Neuronal stem cell (in vitro differentiated cells): Measurements from ENCODE around the gene ZSCAN18.

Experiments
- DNase-seq: peaks from one replicate; pipeline ENCODE4 v3.0.0-alpha.2; 2013; ENCODE audit warnings: low spot score
- H2AFZ ChIP-seq: one replicate; pipeline ENCODE4 v1.6.1; 2013; ENCODE audit warnings: mild to moderate bottlenecking, low read length, inconsistent platforms
- H2AK5ac ChIP-seq: 2 replicates; pipeline ENCODE4 v1.6.1; 2013; ENCODE audit warnings: low read depth, mild to moderate bottlenecking, inconsistent platforms, low read length, moderate library complexity, mixed read lengths
- H2BK120ac ChIP-seq: 2 replicates; pipeline ENCODE4 v1.6.1; 2013; ENCODE audit warnings: low read depth, mild to moderate bottlenecking, inconsistent platforms, low read length, moderate library complexity, mixed read lengths
- H2BK12ac ChIP-seq: one replicate; pipeline ENCODE4 v1.6.1; 2013; ENCODE audit warnings: low read length, inconsistent platforms
- H2BK15ac ChIP-seq: 2 replicates; pipeline ENCODE4 v1.6.1; 2013; ENCODE audit warnings: mild to moderate bottlenecking, low read length, inconsistent platforms, mixed read lengths
- H2BK5ac ChIP-seq: one replicate; pipeline ENCODE4 v1.6.1; 2013; ENCODE audit warnings: inconsistent platforms, mild to moderate bottlenecking, low read length, moderate library complexity
- H3K14ac ChIP-seq: one replicate; pipeline ENCODE4 v1.6.1; 2013; ENCODE audit warnings: low read length, inconsistent platforms
- H3K18ac ChIP-seq: 2 replicates; pipeline ENCODE4 v1.6.1; 2013; ENCODE audit warnings: low read length, inconsistent platforms
- H3K23ac ChIP-seq: 2 replicates; pipeline ENCODE4 v1.6.1; 2013; ENCODE audit warnings: low read depth, mild to moderate bottlenecking, mixed read lengths, low read length, inconsistent platforms; ENCODE audit not compliant: poor library complexity
- H3K27ac ChIP-seq: replicated peaks from 3 replicates; pipeline ENCODE4 v1.5.1; 2013; ENCODE audit warnings: low read length, inconsistent platforms
- H3K27me3 ChIP-seq, 3 experiments: 2 replicates each; pipeline ENCODE4 v1.6.1; 2013; ENCODE audit warnings: low read length in 3 of 3, mild to moderate bottlenecking in 2 of 3, inconsistent platforms in 1 of 3, low read depth in 1 of 3, mixed read lengths in 1 of 3, moderate library complexity in 1 of 3; ENCODE audit not compliant: control insufficient read depth in 3 of 3, insufficient read depth in 3 of 3
- H3K36me3 ChIP-seq, 2 donors: replicated peaks in 1 of 2; 2 replicates each; pipeline ENCODE4 v1.6.1; 2013; ENCODE audit warnings: low read length in 2 of 2; ENCODE audit not compliant: control insufficient read depth in 2 of 2, insufficient read depth in 2 of 2
- H3K4ac ChIP-seq: 2 replicates; pipeline ENCODE4 v1.6.1; 2013; ENCODE audit warnings: inconsistent platforms, mild to moderate bottlenecking, low read length, moderate library complexity
- H3K4me1 ChIP-seq, 2 donors: 1 replicate in 1 of 2; 2 replicates in 1 of 2; pipeline ENCODE4 v1.6.1; 2013; ENCODE audit warnings: low read length in 2 of 2, low read depth in 1 of 2; ENCODE audit not compliant: control insufficient read depth in 2 of 2, insufficient read depth in 1 of 2
- H3K4me2 ChIP-seq: one replicate; pipeline ENCODE4 v1.6.1; 2013; ENCODE audit warnings: mild to moderate bottlenecking, low read length, inconsistent platforms; ENCODE audit not compliant: insufficient read depth, poor library complexity, severe bottlenecking
- H3K4me3 ChIP-seq, 2 donors: 2 replicates each; pipeline ENCODE4 v1.5.1; 2013; ENCODE audit warnings: low read length in 2 of 2, mild to moderate bottlenecking in 2 of 2, inconsistent platforms in 1 of 2, moderate library complexity in 1 of 2
- H3K79me1 ChIP-seq: one replicate; pipeline ENCODE4 v1.6.1; 2013; ENCODE audit warnings: low read depth, mild to moderate bottlenecking, inconsistent platforms, low read length, moderate library complexity
- H3K9ac ChIP-seq: one replicate; pipeline ENCODE4 v1.6.1; 2013; ENCODE audit warnings: mild to moderate bottlenecking, low read depth, low read length, inconsistent platforms; ENCODE audit not compliant: poor library complexity
- H3K9me3 ChIP-seq, 2 donors: replicated peaks in 1 of 2; 2 replicates each; pipeline versions ENCODE3 to v1.6.1; 2013; ENCODE audit warnings: low read length in 2 of 2, mild to moderate bottlenecking in 2 of 2, inconsistent platforms in 1 of 2, low read depth in 1 of 2, mixed read lengths in 1 of 2, moderate library complexity in 1 of 2; ENCODE audit not compliant: control insufficient read depth in 2 of 2, insufficient read depth in 1 of 2
- H4K8ac ChIP-seq: one replicate; pipeline ENCODE4 v1.6.1; 2013; ENCODE audit warnings: low read depth, mild to moderate bottlenecking, inconsistent platforms, low read length, moderate library complexity
- H4K91ac ChIP-seq: one replicate; pipeline ENCODE4 v1.6.1; 2013; ENCODE audit warnings: low read length, low read depth, mild to moderate bottlenecking, inconsistent platforms; ENCODE audit not compliant: poor library complexity
- WGBS, 2 donors: extraction: QIAGEN DNeasy Blood & Tissue Kit; methylation state at CpG; one replicate each; pipeline ENCODE4 v1.1.7; 2013; ENCODE audit warnings: missing lambda C conversion rate in 2 of 2, mixed read lengths in 1 of 2; ENCODE audit not compliant: insufficient read length in 2 of 2, insufficient replicate concordance in 1 of 2; ENCODE audit errors: extremely low coverage in 2 of 2; 5-methylcytosine and 5-hydroxymethylcytosine counted together

Gene ZSCAN18

GRCh38 chr19:58067240-58067912 lies 30.7 kb downstream of the ZSCAN18 start:
- Histone ChIP-seq H3K79me1 (peaks cover 2% of the 10 kb centered on the region), H3K9ac (no peak overlapping the region), H3K4me1 (no peaks in the 10 kb centered on the region), H3K4me2 (no peak overlapping the region), H2AFZ (no peak overlapping the region), H3K27me3 (no peaks in the 10 kb centered on the region), H3K14ac (no peak overlapping the region), H3K36me3 (peaks cover 0 to 16% of the 10 kb centered on the region in 2 donors), H2BK120ac (no peak overlapping the region), H2BK12ac (no peak overlapping the region), H2BK15ac (no peak overlapping the region), H3K4ac (no peak overlapping the region), H3K4me3 (no peak overlapping the region), H2AK5ac (no peak overlapping the region), H3K18ac (no peak overlapping the region), H4K91ac (no peak overlapping the region), H3K27ac (no peak overlapping the region), H3K9me3 (peaks cover 49 to 71% of the 10 kb centered on the region in 2 donors), H3K23ac (no peak overlapping the region), H2BK5ac (no peak overlapping the region), H4K8ac (no peak overlapping the region)
- no CpG with 5 or more reads among the region's 15 CpGs for WGBS, 2 donors
- no peak for DNase-seq

GRCh38 chr19:58063712-58064111 lies 34.3 kb downstream of the ZSCAN18 start:
- WGBS, 2 donors = no CpG with 5 or more reads among the region's 3 CpGs
- no peak overlapping the region for H3K4me3 ChIP-seq
- no peak overlapping the region for H2BK5ac ChIP-seq
- H3K4me1 ChIP-seq = peaks cover 0 to 4% of the 10 kb centered on the region in 2 donors
- no peak overlapping the region for H3K4me2 ChIP-seq
- no peak for DNase-seq
- no peak overlapping the region for H3K27ac ChIP-seq
- H3K4ac ChIP-seq = no peak overlapping the region
- no peak overlapping the region for H4K91ac ChIP-seq
- H2BK120ac ChIP-seq = no peak overlapping the region
- no peak overlapping the region for H3K18ac ChIP-seq
- H2AFZ ChIP-seq = no peak overlapping the region
- no peak overlapping the region for H4K8ac ChIP-seq
- H3K27me3 ChIP-seq = no peaks in the 10 kb centered on the region
- no peak overlapping the region for H3K14ac ChIP-seq
- no peak overlapping the region for H3K23ac ChIP-seq
- H3K79me1 ChIP-seq = peaks cover 5% of the 10 kb centered on the region
- H3K9me3 ChIP-seq = peaks cover 48 to 78% of the 10 kb centered on the region in 2 donors
- H2BK12ac ChIP-seq = no peak overlapping the region
- no peak overlapping the region for H2AK5ac ChIP-seq
- H2BK15ac ChIP-seq = no peak overlapping the region
- no peak overlapping the region for H3K9ac ChIP-seq
- peaks cover 0 to 16% of the 10 kb centered on the region in 2 donors for H3K36me3 ChIP-seq

- peaks cover 5% of the 10 kb centered on the region for H3K79me1 ChIP-seq
- H2BK5ac ChIP-seq = peak overlapping the region; percentile 43
- no peaks in the 10 kb centered on the region for H3K27me3 ChIP-seq
- peak overlapping the region; percentile 76 for H3K9ac ChIP-seq
- H3K4me1 ChIP-seq = peaks cover 0 to 4% of the 10 kb centered on the region in 2 donors
- H3K4ac ChIP-seq = peak overlapping the region; percentile 54
- no CpG with 5 or more reads among the region's 24 CpGs for WGBS, 2 donors
- peak overlapping the region; percentile 76 for H4K91ac ChIP-seq
- peaks cover 25 to 68% of the 10 kb centered on the region in 2 donors for H3K9me3 ChIP-seq
- no peak overlapping the region for H2BK120ac ChIP-seq
- H3K14ac ChIP-seq = no peak overlapping the region
- no peak overlapping the region for H3K4me3 ChIP-seq
- peak overlapping the region; percentile 50 for H3K23ac ChIP-seq
- H3K27ac ChIP-seq = no peak overlapping the region
- no peak overlapping the region for H2AFZ ChIP-seq
- H3K4me2 ChIP-seq = no peak overlapping the region
- peaks cover 0 to 3% of the 10 kb centered on the region in 2 donors for H3K36me3 ChIP-seq
- peak overlapping the region; percentile 83 for H4K8ac ChIP-seq
- peak overlapping the region; percentile 99 for H2AK5ac ChIP-seq
- no peak for DNase-seq
- H2BK12ac ChIP-seq = peak overlapping the region; percentile 33
- peak overlapping the region; percentile 97 for H2BK15ac ChIP-seq
- peak overlapping the region; percentile 95 for H3K18ac ChIP-seq
Measured at GRCh38 chr19:58060231-58060630, 37.8 kb downstream of the ZSCAN18 start.

- H3K9me3 ChIP-seq = peaks cover 25 to 68% of the 10 kb centered on the region in 2 donors
- H3K4me3 ChIP-seq = peak overlapping the region; percentile 36 to 79
- H2AFZ ChIP-seq = peak overlapping the region; percentile 91
- peak overlapping the region; percentile 99 for H2AK5ac ChIP-seq
- H3K4ac ChIP-seq = peak overlapping the region; percentile 91
- peak overlapping the region; percentile 64 for H3K27ac ChIP-seq
- peak overlapping the region; percentile 97 for H2BK15ac ChIP-seq
- no peak for DNase-seq
- H3K23ac ChIP-seq = peak overlapping the region; percentile 50
- H3K36me3 ChIP-seq = peaks cover 0 to 3% of the 10 kb centered on the region in 2 donors
- H3K18ac ChIP-seq = peak overlapping the region; percentile 95
- peak overlapping the region; percentile 33 for H2BK12ac ChIP-seq
- peaks cover 0 to 4% of the 10 kb centered on the region in 2 donors for H3K4me1 ChIP-seq
- no peaks in the 10 kb centered on the region for H3K27me3 ChIP-seq
- H4K8ac ChIP-seq = peak overlapping the region; percentile 83
- H3K14ac ChIP-seq = peak overlapping the region; percentile 85
- H3K4me2 ChIP-seq = peak overlapping the region; percentile 48
- no peak overlapping the region for H2BK120ac ChIP-seq
- peak overlapping the region; percentile 76 for H3K9ac ChIP-seq
- peaks cover 5% of the 10 kb centered on the region for H3K79me1 ChIP-seq
- peak overlapping the region; percentile 76 for H4K91ac ChIP-seq
- peak overlapping the region; percentile 83 for H2BK5ac ChIP-seq
- no CpG with 5 or more reads among the region's 28 CpGs for WGBS, 2 donors
Measured at GRCh38 chr19:58059671-58060078, 38.4 kb downstream of the ZSCAN18 start.
